SHP77 treated with DMSO at 0.1 percent for 48 hours (cell line): ENCODE results near the gene ALS2CL.
"Not testable (repeated sequence)": the region's sequence is repeated elsewhere in the genome, so short reads cannot be mapped to it uniquely, and the experiment has no call there.

Experiments used
- DNase-seq: peaks from one replicate; lab custom pipeline; 2025; lab: John Stamatoyannopoulos, UW

The ALS2CL gene

GRCh38 chr3:46693038-46693891 lies at the start of gene ALS2CL:
Gene ALS2CL, minus strand, starts transcription at chr3:46693679. Its CDS starts 4,239 bp downstream, at chr3:46689440.
- DNase-seq = no peak

DNA sequence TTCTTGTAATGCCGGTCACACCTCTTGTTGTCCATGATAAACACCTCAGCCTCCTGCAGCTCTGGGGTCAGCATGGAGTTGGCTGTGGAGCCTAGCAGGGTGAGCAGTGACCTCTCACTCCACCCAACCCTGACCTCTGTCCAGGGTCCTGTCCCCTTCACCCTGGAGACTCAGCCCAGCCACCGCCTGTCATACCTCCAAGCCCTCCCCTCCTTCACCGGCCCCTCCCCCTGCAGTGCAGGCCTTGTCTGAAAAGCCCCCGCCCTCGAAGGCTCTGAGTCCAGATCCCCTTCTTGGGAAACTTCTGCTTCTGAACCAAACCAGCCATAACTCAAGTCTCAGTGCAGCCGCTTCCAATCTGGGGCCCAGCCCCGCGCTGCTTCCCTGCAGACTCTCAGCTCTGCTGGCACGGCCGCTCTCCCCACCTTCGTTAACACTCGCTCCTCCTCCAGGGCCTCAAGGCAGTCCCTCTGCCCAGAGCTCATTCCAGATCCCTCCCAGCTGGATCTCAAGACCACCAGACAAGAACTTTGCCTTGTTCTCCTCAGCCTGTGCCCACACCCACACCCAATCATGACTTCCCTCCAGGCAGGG lies 49.6 kb upstream of the ALS2CL start:
- DNase-seq = no peak

DNA sequence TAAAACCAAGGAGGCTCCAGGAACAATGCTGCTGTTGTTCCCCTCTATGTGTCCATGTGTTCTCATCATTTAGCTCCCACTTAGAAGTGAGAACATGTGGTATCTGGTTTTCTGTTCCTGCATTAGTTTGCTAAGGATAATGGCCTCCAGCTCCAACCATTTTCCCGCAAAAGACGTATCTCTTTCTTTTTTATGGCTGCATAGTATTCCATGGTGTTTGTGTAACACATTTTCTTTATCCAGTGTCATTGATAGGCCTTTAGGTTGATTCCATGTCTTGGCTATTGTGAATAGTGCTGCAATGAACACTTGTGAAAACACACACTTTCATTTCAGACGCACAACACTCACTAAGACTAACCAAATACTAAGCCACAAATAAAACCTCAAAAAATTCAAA lies 46.1 kb upstream of the ALS2CL start:
- not testable (repeated sequence) for DNase-seq

DNA sequence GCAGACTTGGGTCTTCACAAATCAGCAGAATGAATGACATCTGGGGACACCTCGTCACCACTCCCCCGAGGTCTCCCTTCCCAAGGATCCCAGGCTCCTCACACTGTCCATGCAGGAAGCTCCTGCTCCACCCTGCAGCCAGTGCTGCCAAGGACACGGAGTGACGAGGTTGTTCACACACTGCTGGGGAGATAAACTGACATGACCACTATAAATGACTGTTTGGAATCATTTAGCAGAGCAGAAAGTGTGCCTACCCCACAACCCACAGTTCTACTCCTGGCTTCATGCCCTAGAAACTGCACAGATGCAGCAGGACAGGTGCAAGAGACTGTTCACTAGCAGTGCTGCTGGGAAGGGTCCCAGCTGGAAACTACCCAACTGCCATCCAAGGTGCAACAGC lies 43.9 kb upstream of the ALS2CL start:
- DNase-seq = no peak

GRCh38 chr3:46736006-46736872 lies 42.8 kb upstream of the ALS2CL start:
- DNase-seq = no peak

DNA sequence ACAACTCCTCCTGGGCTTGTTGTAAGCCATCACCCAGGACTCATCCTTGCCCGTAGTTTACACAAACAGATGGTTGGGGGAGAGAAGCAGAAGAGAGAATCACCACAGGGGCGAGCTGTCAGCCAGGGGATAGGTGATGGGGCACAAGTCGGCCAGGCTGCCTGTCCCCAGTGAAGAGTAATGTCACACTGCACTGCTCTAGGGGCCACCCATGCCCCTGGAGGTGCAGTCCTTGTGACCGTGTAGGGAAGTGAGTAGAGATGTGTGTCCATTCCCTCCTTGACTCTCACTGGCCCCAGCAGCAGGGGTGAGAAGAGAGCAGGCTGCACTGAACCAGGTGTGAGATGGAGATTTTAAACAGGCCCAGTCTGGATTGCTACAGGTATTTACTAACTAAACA lies 41.3 kb upstream of the ALS2CL start:
- no peak for DNase-seq

GRCh38 chr3:46733026-46733800 lies 39.7 kb upstream of the ALS2CL start:
- DNase-seq = no peak

- DNase-seq = no peak
These were observed 38.3 kb upstream of the ALS2CL start for GRCh38 chr3:46731795-46732194.

DNA sequence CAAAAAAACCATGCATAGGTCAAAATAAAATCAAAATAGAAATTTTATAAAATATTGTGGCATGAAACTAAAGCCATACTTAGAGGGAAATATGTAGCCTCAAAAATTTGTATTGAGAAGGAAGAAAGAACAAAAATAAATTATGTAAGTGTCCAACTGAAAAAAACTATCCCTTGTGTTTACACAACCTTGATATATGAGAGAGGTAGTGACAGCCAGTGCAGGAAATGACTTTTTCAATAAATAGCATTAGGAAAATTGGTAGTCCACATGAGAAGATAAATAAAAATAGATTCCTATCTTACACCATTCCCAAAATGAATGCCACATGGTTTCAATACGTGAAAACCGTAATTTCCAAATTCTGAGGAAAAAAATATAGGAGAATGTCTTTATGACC lies 37.3 kb upstream of the ALS2CL start:
- DNase-seq = no peak

GRCh38 chr3:46729038-46729437 lies 35.6 kb upstream of the ALS2CL start:
- DNase-seq = no peak

DNA sequence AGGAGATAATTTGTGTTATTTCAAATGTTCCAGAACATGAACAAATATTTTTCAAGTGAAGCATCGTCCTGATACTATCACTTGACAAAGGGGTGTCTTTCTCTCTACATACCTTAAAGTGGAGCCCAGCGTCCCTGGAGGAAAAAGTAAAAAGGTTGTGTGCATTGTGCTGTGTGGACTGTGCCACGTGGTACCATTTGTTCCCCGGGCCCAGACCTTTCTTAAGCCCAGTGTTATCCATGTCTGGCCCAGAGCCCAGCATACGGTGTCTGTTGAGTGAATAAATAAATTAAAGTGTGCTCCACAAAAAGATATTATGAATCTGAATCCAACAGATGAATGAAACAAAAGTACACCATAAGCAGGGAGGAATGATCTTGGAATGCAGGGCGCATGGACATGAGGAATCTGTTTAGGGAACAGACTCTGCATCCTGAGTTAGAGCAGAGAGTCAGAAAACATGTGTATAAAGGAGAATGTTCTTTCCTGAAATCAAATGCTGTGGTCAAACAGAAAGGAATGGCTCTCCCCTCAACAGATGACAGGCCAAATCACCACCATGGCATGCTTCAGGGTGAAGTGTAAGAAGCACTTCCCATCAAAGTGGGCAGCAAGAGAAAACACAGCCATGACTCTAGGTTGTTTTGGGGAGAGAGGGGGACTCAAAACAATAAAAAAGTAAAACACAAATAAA lies 32.3 kb upstream of the ALS2CL start:
- no peak for DNase-seq

DNA sequence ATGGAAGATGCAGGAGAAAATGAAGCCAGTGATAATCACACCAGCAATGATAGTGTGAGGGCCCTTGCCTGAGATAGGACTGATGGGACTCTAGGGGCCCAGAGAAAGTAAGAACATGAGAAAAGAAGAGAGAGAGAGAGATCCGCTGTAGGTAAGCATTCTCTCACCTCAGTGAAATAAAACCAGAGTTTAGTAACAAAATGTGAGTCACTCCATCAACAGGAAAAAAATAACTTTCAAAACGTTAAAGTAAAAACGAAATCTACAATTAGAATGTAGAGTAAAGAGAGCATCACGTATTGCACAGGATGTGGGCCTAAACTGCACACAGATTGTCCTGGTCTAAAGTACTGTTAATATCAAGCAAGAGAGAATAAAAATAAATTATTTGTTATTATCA lies 30.9 kb upstream of the ALS2CL start:
- DNase-seq = no peak

DNA sequence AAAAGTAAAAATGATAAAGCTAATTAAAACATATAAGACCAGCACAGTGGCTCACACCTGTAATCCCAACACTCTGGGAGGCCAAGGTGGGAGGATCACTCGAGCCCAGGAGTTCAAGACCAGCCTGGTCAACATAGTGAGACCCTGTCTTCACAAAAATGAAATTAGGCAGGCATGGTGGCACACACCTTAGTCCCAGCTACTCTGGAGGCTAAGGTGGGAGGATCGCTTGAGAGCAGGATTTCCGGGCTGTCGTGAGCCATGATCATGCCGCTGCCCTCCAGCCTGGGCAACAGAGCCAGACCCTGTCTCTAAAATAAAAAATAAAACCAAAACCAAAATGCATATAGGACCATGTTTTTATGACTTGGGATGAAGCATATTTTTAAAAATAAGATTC lies 29.0 kb upstream of the ALS2CL start:
- DNase-seq = no peak

- DNase-seq = no peak
These were observed 27.5 kb upstream of the ALS2CL start for GRCh38 chr3:46721009-46721408.

DNA sequence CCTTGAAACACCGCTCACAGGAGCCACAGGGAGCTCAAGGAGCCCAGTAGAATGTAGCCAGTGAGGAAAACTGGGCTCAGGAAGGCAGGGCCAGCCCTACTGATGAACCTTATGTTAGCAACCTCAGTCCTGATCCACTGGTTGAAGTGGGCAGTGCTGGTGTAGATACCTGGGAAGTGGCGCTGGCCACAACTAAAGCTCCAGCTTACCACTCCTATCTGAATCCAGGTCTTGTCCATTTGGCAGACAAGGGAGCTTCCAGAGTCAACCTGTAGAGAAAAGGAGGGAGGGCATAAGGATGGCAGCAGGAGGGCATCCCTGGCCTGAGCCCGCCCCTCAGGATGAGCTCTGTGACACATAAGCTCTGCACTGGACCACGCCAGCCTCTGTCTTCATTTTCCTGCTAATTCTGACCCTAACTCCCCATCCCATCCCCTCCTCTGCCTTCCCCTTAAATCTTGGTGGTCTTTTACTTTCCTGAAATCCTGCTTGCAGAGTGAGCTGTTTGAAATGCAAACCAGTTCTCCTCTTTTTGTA lies 26.3 kb upstream of the ALS2CL start:
- DNase-seq = no peak

- no peak for DNase-seq
These were observed 25.6 kb upstream of the ALS2CL start for GRCh38 chr3:46719044-46719565.

DNA sequence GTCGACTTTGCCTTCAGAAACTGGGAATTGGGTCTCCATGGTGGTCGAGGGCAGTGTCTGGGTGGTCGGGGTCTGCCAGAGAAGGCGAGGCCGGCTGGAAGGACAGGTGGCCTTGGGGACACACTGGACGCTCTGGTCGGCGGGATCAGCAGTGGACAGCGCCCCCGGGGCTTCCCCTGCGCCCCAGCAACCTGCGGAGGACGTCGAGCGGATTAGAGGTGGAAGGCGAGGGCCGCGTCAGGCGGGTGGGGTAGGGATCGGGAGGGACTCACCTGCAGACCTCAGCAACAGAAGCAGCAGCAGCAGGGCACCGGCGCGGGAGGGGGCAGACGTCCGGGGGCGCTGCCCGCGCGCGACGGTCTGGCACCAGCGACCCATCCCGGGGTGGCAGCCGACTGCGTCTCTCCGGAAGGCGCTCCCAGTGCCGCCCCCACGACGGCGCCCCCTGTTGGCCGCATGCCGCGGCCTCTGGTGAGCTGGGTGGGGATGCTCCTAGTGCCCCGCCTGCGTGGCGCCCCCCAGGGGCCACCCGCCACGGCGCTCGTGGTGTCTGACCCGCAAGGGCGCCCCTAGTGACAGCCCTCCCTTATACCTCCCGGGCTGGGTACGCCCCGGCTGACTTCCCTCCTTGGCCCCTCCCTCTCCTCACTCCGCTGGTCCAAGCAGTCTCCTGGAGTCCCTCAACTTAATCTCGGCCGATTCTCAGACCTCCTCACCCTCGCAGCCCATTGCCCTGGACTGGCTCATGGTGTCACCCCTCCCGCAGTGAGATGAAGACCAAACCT lies 24.2 kb upstream of the ALS2CL start, which contains the start of gene PRSS50:
PRSS50 (minus strand) TSS at position 423 of the 785 bp plus-strand sequence; CDS start at position 378, 45 bp downstream.
- no peak for DNase-seq

- no peak for DNase-seq
These were observed 23.3 kb upstream of the ALS2CL start for GRCh38 chr3:46716461-46717441.
